ENCODE data around the gene OTUD3. TPM values are rescaled to one million over a fixed set of nuclear protein-coding genes. Genes with fewer than 3 reads are reported as not detected.

The OTUD3 gene
- total RNA-seq, 1 experiment from 2014 or later, result 9.7 TPM

- no peak for TF ChIP-seq EZH2 (IDR thresholded peaks at IDR 0.05; ENCODE audit: low read depth)
- TF ChIP-seq CTCF (conservative IDR thresholded peaks at IDR 0.05), result no peak
- Histone ChIP-seq H3K9me3 (ENCODE audit: insufficient read depth, low read depth) (no peaks in the 10 kb centered on the region; the same call in 1 of the 2 replicates), H3K4me2 (no peak overlapping the region), H4K20me1 (ENCODE audit: insufficient read depth) (no peaks in the 10 kb centered on the region), H3K79me2 (ENCODE audit: low read depth) (no peaks in the 10 kb centered on the region), H3K27me3 (ENCODE audit: insufficient read depth, low read depth) (no peaks in the 10 kb centered on the region), H3K36me3 (ENCODE audit: low read depth) (no peaks in the 10 kb centered on the region), H3F3A (ENCODE audit: insufficient read depth, low read depth) (no peaks in the 10 kb centered on the region), H2AFZ (no peak overlapping the region), H3K9me2 (ENCODE audit: insufficient read depth) (no peaks in the 10 kb centered on the region), H3K27ac (no peak overlapping the region), H3K4me3 (no peak overlapping the region), H3K4me1 (replicated peaks; ENCODE audit: insufficient read depth) (peaks cover 3% of the 10 kb centered on the region)
- CTCF ChIA-PET, result no interaction called here
- POLR2A ChIA-PET (ENCODE audit: unreplicated experiment), result no interaction called here
- no TSS peak for BruUV-seq (replicated peaks)
- intact Hi-C loops (cut with micrococcal nuclease; ENCODE audit: unreplicated experiment), result no loop called here
- DNase-seq, result no peak
These were observed 50.7 kb downstream of the OTUD3 start for GRCh38 chr1:19932866-19933265.

- CTCF ChIA-PET, result no interaction called here
- intact Hi-C loops (cut with micrococcal nuclease; ENCODE audit: unreplicated experiment), result no loop called here
These were observed 52.1 kb downstream of the OTUD3 start for GRCh38 chr1:19934336-19934735.

GRCh38 chr1:19936061-19936750 is 54.0 kb downstream of the OTUD3 start:
- POLR2A ChIA-PET (ENCODE audit: unreplicated experiment), result no interaction called here
- Histone ChIP-seq H3K9me2 (ENCODE audit: insufficient read depth) (no peaks in the 10 kb centered on the region), H3K4me3 (no peak overlapping the region), H3K36me3 (ENCODE audit: low read depth) (no peaks in the 10 kb centered on the region), H2AFZ (no peak overlapping the region), H4K20me1 (ENCODE audit: insufficient read depth) (no peaks in the 10 kb centered on the region), H3K27ac (no peak overlapping the region), H3K27me3 (ENCODE audit: insufficient read depth, low read depth) (no peaks in the 10 kb centered on the region), H3K9me3 (ENCODE audit: insufficient read depth, low read depth) (no peaks in the 10 kb centered on the region; the same call in 1 of the 2 replicates), H3K4me1 (replicated peaks; ENCODE audit: insufficient read depth) (no peaks in the 10 kb centered on the region), H3F3A (ENCODE audit: insufficient read depth, low read depth) (no peaks in the 10 kb centered on the region), H3K79me2 (ENCODE audit: low read depth) (no peaks in the 10 kb centered on the region), H3K4me2 (no peak overlapping the region)
- intact Hi-C loops (cut with micrococcal nuclease; ENCODE audit: unreplicated experiment), result no loop called here
- CTCF ChIA-PET, result no interaction called here
- DNase-seq, result no peak
- no TSS peak for BruUV-seq (replicated peaks)
- TF ChIP-seq CTCF (conservative IDR thresholded peaks at IDR 0.05) (no peak), EZH2 (IDR thresholded peaks at IDR 0.05; ENCODE audit: low read depth) (no peak)

More at GRCh38 chr1:19934336-19934735, 52.1 kb downstream of the OTUD3 start:
- no peaks in the 10 kb centered on the region for H4K20me1 ChIP-seq (ENCODE audit: insufficient read depth)
- no peak overlapping the region for H3K4me3 ChIP-seq
- no peaks in the 10 kb centered on the region for H3K9me2 ChIP-seq (ENCODE audit: insufficient read depth)
- no peaks in the 10 kb centered on the region for H3K79me2 ChIP-seq (ENCODE audit: low read depth)
- H3F3A ChIP-seq (ENCODE audit: insufficient read depth, low read depth), result no peaks in the 10 kb centered on the region
- no peaks in the 10 kb centered on the region for H3K4me1 ChIP-seq (replicated peaks; ENCODE audit: insufficient read depth)
- no peak overlapping the region for H3K27ac ChIP-seq
- no peak overlapping the region for H2AFZ ChIP-seq
- TF ChIP-seq EZH2 (IDR thresholded peaks at IDR 0.05; ENCODE audit: low read depth) (no peak), CTCF (conservative IDR thresholded peaks at IDR 0.05) (no peak)
- POLR2A ChIA-PET (ENCODE audit: unreplicated experiment), result no interaction called here
- no peaks in the 10 kb centered on the region for H3K36me3 ChIP-seq (ENCODE audit: low read depth)
- no peak overlapping the region for H3K4me2 ChIP-seq
- H3K27me3 ChIP-seq (ENCODE audit: insufficient read depth, low read depth), result no peaks in the 10 kb centered on the region
- no peak for DNase-seq
- BruUV-seq (replicated peaks), result no TSS peak
- H3K9me3 ChIP-seq (ENCODE audit: insufficient read depth, low read depth), result no peaks in the 10 kb centered on the region; the same call in 1 of the 2 replicates

Data from PC-9 (cell line).